Mesendoderm (in vitro differentiated cells): ENCODE results near the gene HOXA7.

Source experiments
- DNase-seq: peaks from one replicate; pipeline ENCODE4 v3.0.0; 2013
- H2AK5ac ChIP-seq: 2 replicates; pipeline ENCODE4 v1.6.1; 2013; ENCODE audit warnings: low read length, inconsistent platforms
- H2BK120ac ChIP-seq: 2 replicates; pipeline ENCODE4 v1.6.1; 2013; ENCODE audit warnings: low read depth, mild to moderate bottlenecking, low read length, moderate library complexity, mixed read lengths
- H2BK15ac ChIP-seq: replicated peaks from 2 replicates; pipeline ENCODE4 v1.6.1; 2013; ENCODE audit warnings: low read depth, mild to moderate bottlenecking, moderate library complexity
- H2BK5ac ChIP-seq: 2 replicates; pipeline ENCODE4 v1.6.1; 2013; ENCODE audit warnings: low read length, inconsistent platforms
- H3K18ac ChIP-seq: 2 replicates; pipeline ENCODE4 v1.6.1; 2013; ENCODE audit warnings: mild to moderate bottlenecking, low read length, mixed read lengths
- H3K23ac ChIP-seq: one replicate; pipeline ENCODE4 v1.6.1; 2013; ENCODE audit warnings: low read length
- H3K27ac ChIP-seq: 2 replicates; pipeline ENCODE4 v1.5.1; 2013; ENCODE audit warnings: low read depth, mild to moderate bottlenecking, inconsistent platforms, low read length, moderate library complexity
- H3K27me3 ChIP-seq: 2 replicates; pipeline ENCODE4 v1.6.1; 2013; ENCODE audit warnings: low read length, control low read depth, mild to moderate bottlenecking, inconsistent platforms; ENCODE audit not compliant: insufficient read depth, poor library complexity
- H3K36me3 ChIP-seq: 2 replicates; pipeline ENCODE4 v1.6.1; 2013; ENCODE audit warnings: low read length, inconsistent platforms; ENCODE audit not compliant: control insufficient read depth, insufficient read depth
- H3K4ac ChIP-seq: one replicate; pipeline ENCODE4 v1.6.1; 2013; ENCODE audit warnings: low read depth, mild to moderate bottlenecking, low read length, moderate library complexity
- H3K4me1 ChIP-seq: 2 replicates; pipeline ENCODE4 v1.6.1; 2013; ENCODE audit warnings: low read depth, low read length, inconsistent platforms; ENCODE audit not compliant: control insufficient read depth
- H3K4me2 ChIP-seq: 2 replicates; pipeline ENCODE4 v1.6.1; 2013; ENCODE audit warnings: low read length
- H3K4me3 ChIP-seq: 2 replicates; pipeline ENCODE4 v1.5.1; 2013; ENCODE audit warnings: mild to moderate bottlenecking, low read length
- H3K56ac ChIP-seq: one replicate; pipeline ENCODE4 v1.6.1; 2013; ENCODE audit warnings: low read length
- H3K79me1 ChIP-seq: 2 replicates; pipeline ENCODE4 v1.6.1; 2013; ENCODE audit warnings: low read length, inconsistent platforms
- H3K79me2 ChIP-seq: 2 replicates; pipeline ENCODE4 v1.6.1; 2013; ENCODE audit warnings: mild to moderate bottlenecking, low read length; ENCODE audit not compliant: control insufficient read depth, insufficient read depth
- H3K9ac ChIP-seq: 2 replicates; pipeline ENCODE4 v1.6.1; 2013; ENCODE audit warnings: low read length, inconsistent platforms
- H4K5ac ChIP-seq: one replicate; pipeline ENCODE4 v1.6.1; 2013; ENCODE audit warnings: low read length
- H4K8ac ChIP-seq: one replicate; pipeline ENCODE4 v1.6.1; 2013; ENCODE audit warnings: low read depth, mild to moderate bottlenecking, control low read depth, low read length, moderate library complexity
- WGBS: extraction: QIAGEN DNeasy Blood & Tissue Kit; methylation state at CpG from one replicate; pipeline ENCODE4 v1.1.7; 2013; ENCODE audit warnings: low lambda C conversion rate, missing lambda C conversion rate; ENCODE audit not compliant: insufficient coverage; ENCODE audit errors: extremely low coverage; 5-methylcytosine and 5-hydroxymethylcytosine counted together

The HOXA7 gene

DNA sequence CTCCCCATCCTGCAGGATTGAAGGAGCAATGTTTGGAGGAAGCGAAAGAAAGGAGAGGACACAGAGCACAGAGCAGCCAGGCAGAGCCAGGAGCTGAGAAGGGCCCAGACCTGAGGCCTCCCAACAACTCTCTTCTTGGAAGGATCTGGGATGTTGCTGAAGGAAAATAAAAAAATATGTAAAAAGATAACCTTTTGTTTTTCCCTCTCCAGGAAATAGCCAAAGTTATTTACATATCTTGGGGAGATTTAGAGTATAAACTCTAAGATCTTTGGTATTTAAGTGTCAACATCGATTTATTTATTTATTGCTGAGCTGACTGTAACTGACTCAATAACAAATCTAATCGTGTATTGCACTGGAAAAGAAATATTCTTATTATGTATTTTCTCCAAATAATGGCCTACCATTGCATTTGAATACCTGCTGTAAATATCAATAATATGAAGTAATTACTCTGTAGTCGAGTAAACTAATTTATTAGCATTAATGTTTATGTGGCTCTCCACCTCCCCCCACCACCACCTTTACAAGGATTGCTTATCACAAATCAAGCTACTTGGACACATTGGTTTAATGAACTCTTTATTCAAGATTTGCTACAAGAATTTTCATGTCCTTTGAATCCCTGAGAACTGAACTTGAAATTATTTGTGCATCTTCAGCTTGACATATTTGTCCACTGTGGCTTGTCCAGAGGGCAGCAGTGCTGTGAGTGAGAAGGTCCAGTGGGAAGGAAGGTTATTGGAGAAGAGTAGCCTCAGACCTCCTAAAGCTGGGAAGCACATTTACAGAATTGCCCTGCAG is 30.4 kb upstream of the HOXA7 start:
- Histone ChIP-seq H3K79me2 (no peaks in the 10 kb centered on the region), H3K27ac (no peak overlapping the region), H3K4me3 (no peak overlapping the region), H3K36me3 (no peaks in the 10 kb centered on the region), H2BK15ac (no peak overlapping the region), H2AK5ac (no peak overlapping the region), H4K8ac (no peak overlapping the region), H3K9ac (no peak overlapping the region), H4K5ac (no peak overlapping the region), H3K79me1 (no peaks in the 10 kb centered on the region), H3K4me2 (no peak overlapping the region), H2BK5ac (no peak overlapping the region), H3K27me3 (peaks cover 90% of the 10 kb centered on the region), H3K4ac (no peak overlapping the region), H3K4me1 (no peaks in the 10 kb centered on the region), H2BK120ac (no peak overlapping the region), H3K23ac (no peak overlapping the region), H3K18ac (no peak overlapping the region), H3K56ac (no peak overlapping the region)
- WGBS: no CpG with 5 or more reads among the region's 4 CpGs
- no peak for DNase-seq

GRCh38 chr7:27185854-27186667 is 29.6 kb upstream of the HOXA7 start:
- Histone ChIP-seq H3K9ac (no peak overlapping the region), H4K5ac (no peak overlapping the region), H2AK5ac (no peak overlapping the region), H3K4me3 (no peak overlapping the region), H3K4me2 (peak overlapping the region; percentile 43), H3K4me1 (no peaks in the 10 kb centered on the region), H3K4ac (no peak overlapping the region), H3K56ac (peak overlapping the region; percentile 22), H2BK15ac (no peak overlapping the region), H3K79me1 (no peaks in the 10 kb centered on the region), H3K27ac (no peak overlapping the region), H2BK5ac (no peak overlapping the region), H4K8ac (no peak overlapping the region), H3K79me2 (no peaks in the 10 kb centered on the region), H3K27me3 (peaks cover 87% of the 10 kb centered on the region), H3K36me3 (no peaks in the 10 kb centered on the region), H3K18ac (no peak overlapping the region), H2BK120ac (no peak overlapping the region), H3K23ac (no peak overlapping the region)
- WGBS: no CpG with 5 or more reads among the region's 24 CpGs
- DNase-seq: no peak

DNA sequence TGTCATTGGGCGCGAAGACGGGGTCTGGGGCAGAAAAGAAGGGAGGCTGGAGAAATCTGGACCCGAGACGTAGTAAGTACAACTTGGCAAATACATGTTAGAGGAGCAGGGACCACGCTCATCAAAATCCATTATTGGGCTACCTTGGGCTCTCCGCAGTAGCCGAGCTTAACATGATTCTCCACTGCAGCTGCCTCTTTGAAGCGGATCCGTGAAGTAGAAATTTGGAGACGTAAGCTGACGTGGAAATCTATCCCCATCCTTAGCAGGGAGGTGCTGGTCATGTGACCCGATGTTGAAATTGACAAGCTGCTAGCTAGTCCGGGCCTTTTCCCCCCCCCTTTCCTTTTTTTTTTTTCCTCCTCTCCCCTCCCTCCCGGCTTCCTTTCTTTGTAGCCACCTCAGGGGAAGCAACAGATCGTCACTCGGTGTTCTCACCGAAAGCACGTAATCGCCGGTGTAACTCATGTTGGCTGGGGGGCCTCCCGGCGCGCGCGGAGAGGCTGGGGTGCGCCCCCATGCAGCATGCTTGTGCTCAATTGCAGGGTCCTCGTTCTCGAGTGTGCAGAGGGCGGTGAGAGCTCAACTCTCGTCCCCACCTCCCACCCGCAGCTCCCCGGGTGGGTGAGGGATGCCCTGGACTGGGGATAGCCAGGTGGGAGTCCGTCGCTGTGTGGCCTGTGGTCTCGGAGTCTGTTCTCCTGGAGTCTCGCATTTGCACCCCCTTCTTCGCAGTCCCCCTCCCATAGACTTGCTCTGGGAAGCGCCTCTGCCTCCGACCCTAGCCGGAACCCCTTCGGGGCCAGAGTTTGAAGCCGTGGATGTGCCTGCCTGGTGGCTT is 28.8 kb upstream of the HOXA7 start, which contains the start of gene HOXA11:
Gene HOXA11 (minus strand): TSS at position 220 of the 841 bp plus-strand sequence. CDS start 88 bp downstream, at position 132.
- H3K27ac ChIP-seq: no peak within 1 kb of the TSS
- no peaks in the 10 kb centered on the region for H3K79me1 ChIP-seq
- no peak within 1 kb of the TSS for H3K23ac ChIP-seq
- no peak within 1 kb of the TSS for H3K4ac ChIP-seq
- H3K4me1 ChIP-seq: no peaks in the 10 kb centered on the region
- H3K36me3 ChIP-seq: no peaks in the 10 kb centered on the region
- H3K9ac ChIP-seq: peak within 1 kb of the TSS; percentile 34
- H2BK5ac ChIP-seq: no peak within 1 kb of the TSS
- H3K27me3 ChIP-seq: peaks cover 86% of the 10 kb centered on the region
- H3K79me2 ChIP-seq: no peaks in the 10 kb centered on the region
- peak; percentile 85 for DNase-seq
- H2BK120ac ChIP-seq: no peak within 1 kb of the TSS
- peak within 1 kb of the TSS; percentile 22 for H3K56ac ChIP-seq
- no peak within 1 kb of the TSS for H2BK15ac ChIP-seq
- H3K18ac ChIP-seq: peak within 1 kb of the TSS; percentile 19
- no peak within 1 kb of the TSS for H2AK5ac ChIP-seq
- no peak within 1 kb of the TSS for H4K5ac ChIP-seq
- H4K8ac ChIP-seq: no peak within 1 kb of the TSS
- H3K4me3 ChIP-seq: no peak within 1 kb of the TSS
- peak within 1 kb of the TSS; percentile 55 for H3K4me2 ChIP-seq
- WGBS: no CpG with 5 or more reads among the region's 43 CpGs

DNA sequence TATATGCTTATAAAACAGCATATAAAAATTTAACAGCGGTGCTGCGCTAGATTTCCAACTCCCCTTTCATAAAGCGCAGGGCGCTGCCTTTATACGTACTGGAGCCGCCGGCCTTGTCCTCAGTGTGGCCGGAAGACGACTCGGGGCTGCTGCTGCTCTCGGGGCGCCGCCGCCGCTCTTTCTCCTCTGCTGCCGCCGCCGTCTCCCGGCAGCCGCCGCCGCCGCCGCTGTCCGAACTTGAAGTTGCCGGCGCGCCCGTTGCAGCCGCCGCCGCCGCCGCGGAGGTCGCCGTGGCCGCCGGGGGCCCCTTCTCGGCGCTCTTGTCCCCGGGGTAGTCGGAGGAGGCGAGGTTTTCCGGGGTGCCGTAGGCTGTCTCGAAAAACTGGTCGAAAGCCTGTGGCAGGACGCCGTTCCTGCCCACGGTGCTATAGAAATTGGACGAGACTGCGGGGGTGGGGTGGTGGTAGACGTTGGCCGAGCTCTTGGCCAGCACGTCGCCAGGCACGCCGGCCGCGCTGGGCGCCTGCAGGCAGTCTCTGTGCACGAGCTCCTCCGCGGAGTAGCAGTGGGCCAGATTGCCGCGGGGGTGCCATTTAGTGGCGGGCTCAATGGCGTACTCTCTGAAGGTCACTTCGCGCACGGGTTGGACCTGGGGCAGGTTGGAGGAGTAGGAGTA is 28.0 kb upstream of the HOXA7 start:
- Histone ChIP-seq H2AK5ac (no peak overlapping the region), H3K79me2 (no peaks in the 10 kb centered on the region), H3K79me1 (no peaks in the 10 kb centered on the region), H4K8ac (no peak overlapping the region), H4K5ac (no peak overlapping the region), H3K56ac (no peak overlapping the region), H3K27me3 (peaks cover 85% of the 10 kb centered on the region), H2BK5ac (no peak overlapping the region), H3K4me3 (no peak overlapping the region), H3K27ac (no peak overlapping the region), H2BK15ac (no peak overlapping the region), H3K4me1 (no peaks in the 10 kb centered on the region), H3K9ac (peak overlapping the region; percentile 18), H3K4me2 (peak overlapping the region; percentile 55), H3K36me3 (no peaks in the 10 kb centered on the region), H3K23ac (no peak overlapping the region), H3K18ac (no peak overlapping the region), H2BK120ac (no peak overlapping the region), H3K4ac (no peak overlapping the region)
- WGBS: no CpG with 5 or more reads among the region's 72 CpGs
- DNase-seq: no peak

GRCh38 chr7:27183682-27184336 is 27.3 kb upstream of the HOXA7 start:
- Histone ChIP-seq H3K27ac (no peak overlapping the region), H3K18ac (peak overlapping the region; percentile 19), H2BK120ac (no peak overlapping the region), H3K56ac (no peak overlapping the region), H3K4me1 (no peaks in the 10 kb centered on the region), H3K4me2 (peak overlapping the region; percentile 41), H2BK5ac (no peak overlapping the region), H3K4me3 (no peak overlapping the region), H3K79me1 (no peaks in the 10 kb centered on the region), H4K8ac (no peak overlapping the region), H2BK15ac (no peak overlapping the region), H3K79me2 (no peaks in the 10 kb centered on the region), H3K36me3 (no peaks in the 10 kb centered on the region), H3K27me3 (peaks cover 85% of the 10 kb centered on the region), H4K5ac (no peak overlapping the region), H3K4ac (no peak overlapping the region), H3K23ac (no peak overlapping the region), H3K9ac (peak overlapping the region; percentile 18), H2AK5ac (no peak overlapping the region)
- no CpG with 5 or more reads among the region's 30 CpGs for WGBS
- DNase-seq: no peak
